NCI-H1436 treated with DMSO at 0.1 percent for 48 hours (cell line): ENCODE measurements around the gene OR5B12.
"Not testable (repeated sequence)": the region's sequence is repeated elsewhere in the genome, so short reads cannot be mapped to it uniquely, and the experiment has no call there.

ENCODE experiments used
- DNase-seq: peaks from one replicate; lab custom pipeline; 2025; lab: John Stamatoyannopoulos, UW

Gene OR5B12

GRCh38 chr11:58442136-58442535 lies at the start of gene OR5B12:
OR5B12 (minus strand) TSS chr11:58442236; CDS start chr11:58440151, 2,085 bp downstream.
- DNase-seq = no peak

- DNase-seq = no peak
Observed at GRCh38 chr11:58490827-58491226, 48.8 kb upstream of the OR5B12 start.

DNA sequence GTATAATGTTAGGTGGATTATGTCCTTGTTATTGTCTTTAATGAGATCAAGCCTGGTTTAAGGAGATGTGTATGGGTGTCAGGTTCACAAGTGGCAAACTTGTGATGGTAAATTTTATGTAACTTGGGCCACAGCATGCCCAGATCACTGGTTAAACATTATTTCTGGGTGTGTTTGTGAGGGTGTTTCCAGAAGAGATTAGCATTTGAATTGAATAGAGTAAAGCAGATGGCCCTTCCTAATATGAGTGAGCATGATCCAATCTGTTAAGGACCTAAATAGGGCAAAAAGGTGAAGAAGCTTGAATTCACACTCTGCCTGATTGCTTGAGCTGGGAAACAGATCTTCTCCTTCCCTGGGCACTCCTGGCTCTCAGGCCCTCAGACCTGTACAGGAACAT lies 45.1 kb upstream of the OR5B12 start:
- no peak for DNase-seq

DNA sequence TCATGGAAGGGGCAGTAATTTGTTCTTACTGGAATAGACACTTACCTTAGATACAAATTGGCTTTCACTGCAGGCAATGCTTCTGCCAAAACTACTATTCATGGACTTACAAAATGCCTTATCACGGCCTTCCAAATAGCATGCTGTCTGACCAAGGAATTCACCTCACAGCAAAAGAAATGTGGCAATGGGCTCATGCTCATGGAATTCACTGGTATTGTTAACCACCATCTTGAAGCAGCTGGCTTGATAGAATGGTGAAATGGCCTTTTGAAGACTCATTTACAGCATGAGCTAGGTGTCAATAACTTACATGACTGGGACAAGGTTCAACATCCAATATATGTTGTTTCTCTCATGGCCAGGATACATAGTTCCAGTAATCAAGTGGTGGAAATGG lies 43.9 kb upstream of the OR5B12 start:
- no peak for DNase-seq

DNA sequence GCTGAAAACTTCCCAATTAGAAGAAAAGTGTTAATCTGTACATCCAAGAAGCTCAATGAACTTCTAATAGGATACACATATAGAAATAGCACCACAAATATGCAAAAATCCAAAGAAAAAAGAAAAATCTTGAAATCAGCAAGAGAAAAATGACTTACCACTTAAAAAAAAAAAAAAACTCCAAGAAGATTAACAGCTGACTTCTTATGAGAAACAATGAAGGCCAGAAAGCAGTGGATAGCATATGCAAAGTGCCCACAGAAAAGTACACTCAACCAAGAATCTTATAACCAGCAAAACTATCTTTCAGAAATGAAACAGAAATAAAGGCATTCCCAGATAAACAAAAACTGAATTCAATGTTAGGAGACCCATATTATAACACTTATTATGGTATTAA lies 29.9 kb upstream of the OR5B12 start:
- no peak for DNase-seq

- no peak for DNase-seq
Observed at GRCh38 chr11:58466293-58466692, 24.3 kb upstream of the OR5B12 start.

GRCh38 chr11:58465690-58466089 lies 23.7 kb upstream of the OR5B12 start:
- no peak for DNase-seq

- no peak for DNase-seq
Observed at GRCh38 chr11:58451585-58451984, 9.5 kb upstream of the OR5B12 start.

DNA sequence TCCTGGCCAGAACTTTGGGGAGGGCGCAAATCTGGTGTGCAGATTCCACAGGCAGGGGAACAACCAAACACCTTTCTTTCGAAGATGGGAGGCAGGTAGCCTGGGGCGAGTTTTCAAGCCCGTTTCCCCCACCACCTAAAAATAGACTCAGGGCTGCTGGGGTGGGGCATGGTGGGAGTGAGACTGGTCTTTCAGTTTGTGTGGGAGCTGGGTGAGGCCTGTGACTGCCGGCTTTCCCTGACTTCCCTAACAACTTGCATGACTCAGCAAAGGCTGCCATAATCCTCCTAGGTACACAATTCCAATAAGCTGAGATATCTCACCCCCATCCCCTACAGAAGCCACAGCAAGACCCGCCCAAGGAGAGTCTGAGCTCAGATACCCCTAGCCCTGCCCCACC lies 4.3 kb upstream of the OR5B12 start:
- DNase-seq = no peak

GRCh38 chr11:58444300-58444699 lies 2.3 kb upstream of the OR5B12 start:
- DNase-seq = no peak

- no peak for DNase-seq
Observed at GRCh38 chr11:58438486-58438885, 3.5 kb downstream of the OR5B12 start.

DNA sequence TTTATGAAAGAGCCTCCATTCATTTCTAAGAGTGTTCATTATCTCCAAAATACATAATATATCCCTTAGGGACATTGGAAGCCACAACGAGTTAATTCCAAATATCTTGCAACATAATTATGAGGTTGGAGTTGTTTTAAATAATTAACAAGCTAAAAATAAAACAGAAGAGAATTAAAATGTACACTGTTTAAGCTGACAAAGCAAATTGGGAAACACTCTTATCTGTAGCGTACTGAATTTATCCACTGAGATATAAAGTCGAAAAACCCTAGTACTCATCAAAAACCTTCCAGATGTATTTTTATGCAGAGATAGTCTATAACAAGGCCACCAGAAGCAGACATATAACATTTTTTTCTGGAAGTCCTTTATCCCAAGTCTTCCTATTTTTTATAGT lies 7.8 kb downstream of the OR5B12 start:
- no peak for DNase-seq

GRCh38 chr11:58433638-58434203 lies 8.3 kb downstream of the OR5B12 start:
- DNase-seq = no peak

GRCh38 chr11:58429273-58429672 lies 12.8 kb downstream of the OR5B12 start:
- DNase-seq = no peak

DNA sequence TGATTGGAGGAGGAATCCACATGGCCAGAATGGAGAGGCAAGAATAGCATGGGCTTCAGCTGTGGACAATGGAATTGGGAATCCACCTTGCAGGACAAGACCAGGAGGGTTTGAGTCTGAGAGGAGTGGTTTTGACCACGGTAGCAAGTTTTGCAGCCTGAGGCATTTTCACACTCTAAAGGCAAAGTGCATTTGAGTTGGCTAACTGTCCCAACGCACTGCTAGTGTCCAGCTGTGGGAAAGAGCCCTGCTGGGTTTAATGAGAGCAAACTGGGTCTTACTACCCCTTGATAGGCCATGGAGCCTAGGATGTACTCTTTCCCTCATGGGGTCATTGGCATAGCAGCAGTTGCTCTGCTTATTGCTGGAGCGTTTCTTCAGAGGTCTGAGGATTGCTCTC lies 14.0 kb downstream of the OR5B12 start, which contains the start of gene OR5B2:
OR5B2 (minus strand) TSS at position 101 of the 400 bp plus-strand sequence. CDS start 4,860 bp downstream, outside the sequence.
- no peak for DNase-seq

- DNase-seq = no peak
Observed at GRCh38 chr11:58406774-58407173, 35.3 kb downstream of the OR5B12 start, which contains the start of gene OR5B3. OR5B3 (minus strand) TSS chr11:58406874; CDS start chr11:58403409, 3,465 bp downstream.

GRCh38 chr11:58399622-58400021 lies 42.4 kb downstream of the OR5B12 start:
- not testable (repeated sequence) for DNase-seq

GRCh38 chr11:58395581-58395980 lies 46.5 kb downstream of the OR5B12 start:
- DNase-seq = no peak

DNA sequence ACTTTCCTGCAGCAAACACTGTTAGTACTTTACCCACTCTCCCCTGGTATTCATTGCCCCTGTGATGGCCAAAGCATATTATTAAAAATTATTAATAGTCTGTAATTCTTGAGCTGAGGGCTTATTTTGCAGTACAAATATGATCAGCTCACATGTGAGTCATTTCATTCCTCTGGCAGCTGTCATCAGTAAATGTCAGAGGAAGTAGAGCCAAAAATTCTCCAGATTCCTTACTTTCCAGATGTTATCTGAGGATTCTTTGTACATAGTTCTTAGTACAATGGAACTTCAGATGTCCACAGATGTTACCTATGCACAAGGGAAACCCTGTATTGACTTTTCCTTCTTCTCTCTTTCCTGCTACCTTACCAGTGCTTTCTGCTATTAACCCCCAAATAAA lies 47.8 kb downstream of the OR5B12 start:
- DNase-seq = no peak

DNA sequence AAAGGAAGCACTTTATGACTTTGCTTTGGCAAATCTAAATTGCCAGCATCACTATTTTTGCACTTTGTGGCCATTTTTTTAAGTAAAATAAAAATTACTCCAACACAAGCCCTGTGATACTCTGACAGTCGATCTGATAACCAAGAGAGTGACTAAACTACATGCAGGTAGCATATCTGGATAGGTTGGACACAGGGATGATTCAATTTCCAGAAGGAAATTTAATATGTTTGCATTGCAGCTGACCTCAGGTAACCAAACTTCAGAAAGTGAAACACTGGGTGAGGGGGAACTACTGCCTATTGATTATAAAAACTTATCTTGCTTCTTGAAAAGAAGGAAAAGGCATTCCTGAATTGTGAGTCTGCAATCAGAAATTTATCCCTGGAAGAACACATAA lies 49.3 kb downstream of the OR5B12 start:
- DNase-seq = no peak

- no peak for DNase-seq
Observed at GRCh38 chr11:58391879-58392278, 50.2 kb downstream of the OR5B12 start.

DNA sequence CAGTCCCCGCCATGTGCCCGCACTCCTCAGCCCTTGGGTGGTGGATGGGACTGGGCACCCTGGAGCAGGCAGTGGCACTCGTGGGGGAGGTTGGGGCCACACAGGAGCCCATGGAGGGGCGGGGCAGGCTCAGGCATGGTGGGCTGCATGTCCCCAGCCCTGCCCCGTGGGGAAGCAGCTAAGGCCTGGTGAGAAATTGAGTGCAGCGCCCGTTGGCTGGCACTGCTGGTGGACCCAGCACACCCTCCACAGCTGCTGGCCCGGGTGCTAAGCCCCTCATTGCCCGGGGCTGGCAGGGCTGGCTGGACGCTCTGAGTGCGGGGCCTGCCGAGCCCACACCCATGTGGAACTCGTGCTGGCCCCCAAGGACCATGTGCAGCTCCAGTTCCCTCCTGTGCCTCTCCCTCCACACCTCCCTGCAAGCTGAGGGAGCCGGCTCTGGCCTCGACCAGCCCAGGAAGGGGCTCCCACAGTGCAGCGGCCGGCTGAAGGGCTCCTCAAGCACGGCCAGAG lies 51.4 kb downstream of the OR5B12 start:
- no peak for DNase-seq
